ACHN (cell line): Measurements from ENCODE around the gene GRM3.

ENCODE experiments used
- DNase-seq: peaks from one replicate; pipeline ENCODE4 v3.0.0-alpha.2; 2015
- in situ Hi-C: cut with HindIII; loops from 2 replicates; pipeline ENCODE4 v1.10.0; 2017; ENCODE audit warnings: low sequenced_read_pairs, low pct_ligation_motif_present, low pct_unique_long_range_greater_than_20kb

Gene GRM3

GRCh38 chr7:86773309-86773708 lies 129.6 kb downstream of the GRM3 start:
- DNase-seq = no peak
- in situ Hi-C loops = no loop called here

GRCh38 chr7:86775203-86775602 lies 131.5 kb downstream of the GRM3 start:
- DNase-seq = no peak
- in situ Hi-C loops = no loop called here

DNA sequence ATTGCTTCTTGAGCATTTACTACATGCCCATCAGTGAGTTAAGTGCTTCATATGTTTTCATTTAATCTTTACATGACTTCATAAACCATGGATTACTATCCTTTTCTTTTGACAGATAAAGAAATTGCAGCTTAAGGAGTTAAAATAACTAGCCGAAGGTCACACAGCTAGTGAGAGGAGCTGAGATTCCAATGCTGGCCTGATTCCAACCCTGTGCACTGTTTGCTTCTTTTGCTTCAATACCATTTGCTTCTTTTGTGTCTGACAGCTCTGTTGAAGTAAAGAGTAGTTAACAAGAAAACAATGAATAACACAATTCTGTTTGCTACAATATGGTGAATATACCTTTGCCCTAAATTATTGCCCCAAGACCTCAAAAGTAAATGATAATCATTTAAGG lies 132.4 kb downstream of the GRM3 start:
- in situ Hi-C loops = no loop called here
- DNase-seq = no peak

DNA sequence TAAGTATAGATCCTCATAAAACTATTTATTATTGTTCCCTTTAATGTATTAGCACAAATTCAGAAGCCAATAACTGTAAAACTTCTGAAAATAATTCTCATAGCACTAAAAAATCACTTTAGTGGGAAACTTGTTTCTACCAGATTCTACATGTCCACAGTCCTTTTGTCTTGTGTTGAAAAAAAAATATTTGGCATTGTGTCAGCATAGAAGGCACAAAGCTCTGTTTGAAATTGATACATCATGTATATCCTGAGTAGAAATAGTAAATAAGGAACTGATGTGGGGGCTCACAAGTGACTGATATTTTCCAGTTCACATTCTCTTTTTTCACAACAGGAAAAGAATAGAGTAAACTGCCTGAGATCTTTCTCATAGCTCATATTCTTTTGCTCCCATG lies 134.6 kb downstream of the GRM3 start:
- DNase-seq = no peak
- in situ Hi-C loops = no loop called here

- in situ Hi-C loops = no loop called here
- DNase-seq = no peak
These were observed 141.1 kb downstream of the GRM3 start for GRCh38 chr7:86784765-86785164.

DNA sequence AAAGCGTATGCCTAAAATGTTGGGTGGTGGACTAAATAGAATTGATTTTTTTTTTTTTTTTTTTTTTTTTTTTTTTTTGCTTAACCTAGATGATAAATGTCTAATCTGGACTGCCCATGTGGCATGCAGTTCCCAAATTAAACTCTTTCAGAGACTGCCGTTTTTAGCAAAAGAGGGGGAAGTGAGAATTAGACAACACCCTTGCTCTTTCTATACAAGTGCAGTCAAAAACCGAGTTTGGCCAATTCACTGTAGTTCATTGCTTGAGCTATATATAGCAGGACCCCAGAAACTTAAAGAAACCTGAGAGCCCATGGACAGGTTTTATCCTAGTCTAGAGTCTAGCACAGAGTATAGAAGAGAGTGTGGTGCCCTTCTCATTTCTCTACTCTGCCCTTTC lies 141.9 kb downstream of the GRM3 start:
- in situ Hi-C loops = no loop called here
- no peak for DNase-seq

- in situ Hi-C loops = no loop called here
- DNase-seq = no peak
These were observed 142.7 kb downstream of the GRM3 start for GRCh38 chr7:86786376-86786775.

- in situ Hi-C loops = no loop called here
- DNase-seq = no peak
These were observed 145.2 kb downstream of the GRM3 start for GRCh38 chr7:86788948-86789347.

DNA sequence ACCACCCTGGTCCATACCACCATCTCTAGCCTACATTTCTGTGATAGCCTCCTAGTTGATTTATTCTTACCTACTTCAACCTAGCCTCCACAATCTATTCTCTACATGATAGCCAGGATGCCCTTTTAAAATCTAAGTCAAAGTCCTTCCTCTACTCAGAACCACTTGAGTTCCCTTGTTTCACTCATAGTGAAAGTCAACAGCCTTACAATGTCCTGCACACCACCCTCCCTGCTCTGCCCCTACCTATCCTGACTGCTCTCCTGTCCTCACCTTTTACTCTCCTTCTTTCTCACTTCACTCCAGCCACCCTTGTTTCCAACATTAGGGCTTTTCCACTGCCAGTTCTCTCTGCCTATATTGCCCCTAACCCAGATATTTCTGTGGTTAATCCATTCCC lies 146.7 kb downstream of the GRM3 start:
- in situ Hi-C loops = no loop called here
- no peak for DNase-seq

GRCh38 chr7:86792260-86792659 lies 148.6 kb downstream of the GRM3 start:
- in situ Hi-C loops = no loop called here
- DNase-seq = no peak

- no peak for DNase-seq
- in situ Hi-C loops = no loop called here
These were observed 149.4 kb downstream of the GRM3 start for GRCh38 chr7:86793136-86793535.

- DNase-seq = peak; percentile 42
- in situ Hi-C loops = no loop called here
These were observed 171.1 kb downstream of the GRM3 start for GRCh38 chr7:86814661-86815379.

GRCh38 chr7:86815556-86815955 lies 171.8 kb downstream of the GRM3 start:
- in situ Hi-C loops = no loop called here
- no peak for DNase-seq

DNA sequence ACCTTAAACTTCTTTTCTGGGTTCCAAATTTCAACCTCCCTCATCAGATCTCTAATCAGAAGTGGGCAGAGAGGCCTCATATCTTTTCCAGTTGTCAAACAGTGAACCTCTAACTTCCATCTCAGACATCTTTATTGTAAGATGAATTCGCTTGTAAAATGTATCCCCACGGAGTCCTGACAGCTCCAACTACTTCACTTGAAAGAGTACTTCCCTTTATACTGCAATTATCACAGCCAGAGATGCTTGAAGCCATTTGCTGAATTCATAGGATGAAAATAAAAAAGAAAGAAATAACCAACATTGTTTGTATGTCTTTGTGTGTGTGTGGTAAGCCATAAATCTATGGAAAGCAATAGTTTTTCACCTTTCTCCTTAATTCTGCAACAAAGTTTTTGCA lies 175.2 kb downstream of the GRM3 start:
- no peak for DNase-seq
- in situ Hi-C loops = no loop called here

- in situ Hi-C loops = no loop called here
- no peak for DNase-seq
These were observed 180.1 kb downstream of the GRM3 start for GRCh38 chr7:86823769-86824168.

DNA sequence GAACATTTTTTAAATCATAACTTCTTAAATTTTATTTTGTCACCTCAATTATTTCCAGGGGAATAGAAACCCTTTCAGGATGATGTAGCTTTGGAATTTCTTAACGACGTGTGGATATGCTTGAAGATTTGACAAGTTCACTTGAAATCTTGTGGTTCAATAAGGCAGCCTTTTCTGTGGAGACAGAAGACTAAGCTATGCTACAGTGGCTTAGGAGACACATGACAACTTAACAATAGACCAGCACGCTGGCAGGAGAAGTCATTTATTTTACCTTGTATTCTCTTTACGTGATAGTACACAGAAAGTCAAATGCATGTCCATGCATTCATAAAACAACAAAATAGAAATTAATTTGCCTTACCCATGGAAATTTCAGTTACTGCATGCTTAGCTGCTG lies 181.6 kb downstream of the GRM3 start:
- DNase-seq = no peak
- in situ Hi-C loops = no loop called here

DNA sequence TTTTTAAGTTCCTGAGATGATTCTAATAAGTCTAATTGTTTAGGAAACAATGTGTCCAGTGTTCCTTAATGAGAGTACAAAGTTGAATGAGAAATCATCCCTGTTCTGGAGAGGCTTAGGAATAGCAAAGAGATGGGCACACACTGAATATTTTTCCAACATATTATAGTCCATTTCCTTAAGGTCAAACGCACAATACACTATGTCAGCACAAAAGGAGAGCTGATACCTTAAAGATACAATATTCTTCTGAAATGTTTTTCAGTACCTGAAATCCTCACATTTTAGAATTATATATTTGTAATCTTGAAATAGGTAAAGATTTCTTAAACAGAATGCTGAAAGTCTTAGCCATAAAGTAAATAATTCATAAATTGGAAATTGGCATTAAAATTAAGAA lies 183.2 kb downstream of the GRM3 start:
- in situ Hi-C loops = no loop called here

GRCh38 chr7:86833360-86833759 lies 189.7 kb downstream of the GRM3 start:
- in situ Hi-C loops = no loop called here
- no peak for DNase-seq

More for the DNA sequence above, 183.2 kb downstream of the GRM3 start:
- no peak for DNase-seq

GRCh38 chr7:86837235-86837634 lies 193.5 kb downstream of the GRM3 start:
- in situ Hi-C loops = no loop called here
- DNase-seq = no peak

- DNase-seq = no peak
- in situ Hi-C loops = no loop called here
These were observed 200.9 kb downstream of the GRM3 start for GRCh38 chr7:86844608-86845007.
